Dendritic cell treated with granulocyte-macrophage colony-stimulating factor and Interleukin-4, amounts not matched to agents 40 ng/mL and 50 ng/mL, for 4 days (primary cell): ENCODE results near the gene EPHX1.
"Not testable (repeated sequence)": the region's sequence is repeated elsewhere in the genome, so short reads cannot be mapped to it uniquely, and the experiment has no call there.

ENCODE experiments used
- H3K27ac Mint-ChIP-seq: one replicate; pipeline ENCODE4 v1.8.0; 2022; ENCODE audit warnings: mild to moderate bottlenecking, mixed read lengths
- H3K27me3 Mint-ChIP-seq: one replicate; pipeline ENCODE4 v1.8.0; 2022; ENCODE audit warnings: mild to moderate bottlenecking, mixed read lengths
- H3K36me3 Mint-ChIP-seq: one replicate; pipeline ENCODE4 v1.8.0; 2022; ENCODE audit warnings: low read depth, mixed read lengths
- H3K4me1 Mint-ChIP-seq: one replicate; pipeline ENCODE4 v1.8.0; 2022; ENCODE audit warnings: low read depth, mixed read lengths
- H3K4me3 Mint-ChIP-seq: one replicate; pipeline ENCODE4 v1.8.0; 2022; ENCODE audit warnings: mild to moderate bottlenecking, moderate library complexity, mixed read lengths
- H3K9me3 Mint-ChIP-seq: one replicate; pipeline ENCODE4 v1.8.0; 2022; ENCODE audit warnings: mixed read lengths
- intact Hi-C: fragments of 100-400 bp; cut with micrococcal nuclease; formaldehyde crosslinking; loops from one replicate; pipeline ENCODE4 v1.15.0; 2022

EPHX1 gene

DNA sequence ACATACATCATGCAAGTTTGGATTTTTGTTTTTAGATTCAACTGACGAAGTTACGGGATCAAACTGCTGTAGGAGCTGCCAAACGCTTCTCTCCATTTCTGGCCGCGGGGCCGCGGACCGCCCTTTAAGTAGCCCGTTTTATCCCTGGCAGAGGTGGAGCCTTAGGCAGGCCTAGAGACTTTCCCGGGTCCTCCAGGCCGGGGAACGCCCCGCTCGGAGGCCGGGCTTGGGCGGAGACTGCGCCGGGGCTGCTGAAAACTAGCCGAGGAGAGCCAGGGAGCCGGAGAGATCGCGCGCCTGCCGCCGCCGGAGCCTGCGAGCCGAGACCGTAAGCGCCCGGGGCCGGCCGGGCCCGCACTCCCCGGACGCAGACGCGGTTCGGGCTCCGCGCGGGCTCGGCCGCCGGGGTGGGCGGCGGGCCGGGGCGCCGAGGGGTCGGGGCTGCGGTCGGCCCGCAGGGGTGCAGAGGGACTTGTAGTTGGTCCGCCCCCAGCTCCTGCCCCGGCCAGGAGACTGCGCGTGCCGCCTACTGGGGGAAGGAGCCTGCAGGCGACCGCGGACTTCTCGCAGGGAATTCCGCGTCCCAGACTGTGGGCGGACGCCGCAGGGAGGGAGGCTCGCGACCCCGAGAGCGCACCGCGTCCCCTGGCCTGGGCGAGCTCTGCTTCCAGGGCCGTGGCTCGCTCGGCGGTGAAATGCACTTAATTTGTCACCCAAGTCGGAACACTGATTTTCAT, at the start of gene EPHX1:
EPHX1 (plus strand) TSS at position 283 of the 737 bp plus-strand sequence. CDS start 18,606 bp downstream, outside the sequence.
- H3K27ac Mint-ChIP-seq: peak within 1 kb of the TSS; percentile 82
- intact Hi-C loops: loop anchor here (5.0 kb wide), 1 partner anchor 33 kb away; the partner anchor contains the start of gene SRP9
- peaks cover 60% of the 10 kb centered on the region for H3K4me1 Mint-ChIP-seq
- H3K36me3 Mint-ChIP-seq: peaks cover 10% of the 10 kb centered on the region
- H3K27me3 Mint-ChIP-seq: peaks cover 15% of the 10 kb centered on the region
- H3K4me3 Mint-ChIP-seq: peak within 1 kb of the TSS; percentile 90
- no peaks in the 10 kb centered on the region for H3K9me3 Mint-ChIP-seq

DNA sequence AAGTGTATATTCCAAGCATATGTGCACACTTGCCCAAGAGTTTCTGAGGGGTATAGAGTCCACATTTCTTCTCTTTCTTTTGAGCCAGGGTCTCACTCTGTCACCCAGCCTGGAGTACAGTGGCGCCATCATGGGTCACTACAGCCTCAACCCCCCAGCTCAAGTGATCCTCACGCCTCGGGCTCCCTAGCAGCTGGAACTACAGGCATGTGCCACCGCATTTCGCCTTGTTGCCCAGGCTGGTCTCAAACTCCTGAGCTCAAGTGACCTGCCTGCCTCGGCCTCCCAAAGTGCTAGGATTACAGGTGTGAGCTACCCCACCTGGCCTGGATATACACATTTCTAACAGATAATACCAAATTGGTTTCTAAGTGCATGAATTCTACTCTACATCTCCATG, 49.4 kb upstream of the EPHX1 start:
- intact Hi-C loops: no loop called here
- Mint-ChIP-seq H3K36me3 (no peaks in the 10 kb centered on the region), H3K27me3 (no peaks in the 10 kb centered on the region), H3K4me1 (peaks cover 31% of the 10 kb centered on the region), H3K9me3 (no peaks in the 10 kb centered on the region), H3K4me3 (no peak overlapping the region), H3K27ac (no peak overlapping the region)

GRCh38 chr1:225761395-225761794, 48.5 kb upstream of the EPHX1 start:
- peaks cover 23% of the 10 kb centered on the region for H3K4me1 Mint-ChIP-seq
- intact Hi-C loops, H3K4me3 Mint-ChIP-seq, H3K27me3 Mint-ChIP-seq, H3K27ac Mint-ChIP-seq, H3K9me3 Mint-ChIP-seq, H3K36me3 Mint-ChIP-seq: not testable (repeated sequence)

DNA sequence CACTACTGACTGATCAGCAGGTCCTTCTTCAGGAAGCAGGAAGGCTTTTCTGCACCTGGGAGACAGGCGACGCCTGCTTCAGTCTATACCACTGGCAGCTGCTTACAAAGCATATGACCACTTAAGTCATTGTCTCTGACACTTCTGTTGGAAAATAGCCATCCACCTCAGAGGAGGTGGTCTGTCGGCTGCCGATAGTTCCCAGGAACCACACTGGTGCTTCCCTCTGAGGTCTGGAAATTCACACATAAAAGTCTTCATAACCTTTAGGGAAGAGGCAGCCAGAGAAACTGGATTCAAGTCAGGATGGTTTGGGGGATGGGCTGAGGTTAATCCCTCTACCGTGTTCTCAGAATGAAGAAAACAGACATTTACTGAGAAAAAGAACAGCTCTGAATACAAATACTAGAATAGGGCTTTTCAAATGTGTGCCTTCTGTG, 47.9 kb upstream of the EPHX1 start:
- H3K27ac Mint-ChIP-seq: peak overlapping the region; percentile 64

DNA sequence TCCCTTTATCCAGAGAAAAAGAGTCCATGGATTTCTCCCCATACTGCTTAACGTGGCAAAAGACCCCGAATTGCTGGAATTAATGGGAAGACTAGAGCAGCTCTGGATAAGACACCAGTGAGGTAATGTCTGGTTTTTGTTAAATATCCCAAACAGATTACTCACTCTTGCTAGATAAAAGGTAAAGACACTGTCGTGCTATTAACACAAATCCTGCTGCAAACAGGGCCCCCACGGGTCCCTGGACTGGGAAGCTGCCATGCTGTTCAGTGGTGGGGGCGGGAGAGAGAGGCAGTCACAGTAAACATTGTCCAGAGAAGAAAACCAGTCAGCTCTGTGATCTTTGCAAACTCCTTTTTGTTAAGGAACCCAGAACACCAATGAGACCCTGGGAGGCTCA, 47.5 kb upstream of the EPHX1 start:
- H3K4me1 Mint-ChIP-seq: peaks cover 18% of the 10 kb centered on the region
- peak overlapping the region; percentile 64 for H3K27ac Mint-ChIP-seq
- H3K4me3 Mint-ChIP-seq: no peak overlapping the region
- no peaks in the 10 kb centered on the region for H3K36me3 Mint-ChIP-seq
- no peaks in the 10 kb centered on the region for H3K9me3 Mint-ChIP-seq
- intact Hi-C loops: no loop called here
- H3K27me3 Mint-ChIP-seq: no peaks in the 10 kb centered on the region

More for the DNA sequence above, 47.9 kb upstream of the EPHX1 start:
- Mint-ChIP-seq H3K27me3 (no peaks in the 10 kb centered on the region), H3K9me3 (no peaks in the 10 kb centered on the region), H3K4me1 (peaks cover 18% of the 10 kb centered on the region), H3K36me3 (no peaks in the 10 kb centered on the region), H3K4me3 (no peak overlapping the region)
- intact Hi-C loops: no loop called here

- no peak overlapping the region for H3K4me3 Mint-ChIP-seq
- intact Hi-C loops: no loop called here
- peaks cover 18% of the 10 kb centered on the region for H3K4me1 Mint-ChIP-seq
- H3K36me3 Mint-ChIP-seq: no peaks in the 10 kb centered on the region
- peak overlapping the region; percentile 80 for H3K27ac Mint-ChIP-seq
- H3K27me3 Mint-ChIP-seq: no peaks in the 10 kb centered on the region
- H3K9me3 Mint-ChIP-seq: no peaks in the 10 kb centered on the region
These were observed 46.0 kb upstream of the EPHX1 start for GRCh38 chr1:225763716-225764548.

- Mint-ChIP-seq H3K4me3 (no peak overlapping the region), H3K9me3 (no peaks in the 10 kb centered on the region), H3K4me1 (peaks cover 25% of the 10 kb centered on the region), H3K27ac (peak overlapping the region; percentile 41), H3K27me3 (no peaks in the 10 kb centered on the region), H3K36me3 (no peaks in the 10 kb centered on the region)
- intact Hi-C loops: no loop called here
These were observed 43.8 kb upstream of the EPHX1 start for GRCh38 chr1:225765982-225766674.

GRCh38 chr1:225766967-225767633, 42.8 kb upstream of the EPHX1 start:
- H3K36me3 Mint-ChIP-seq: no peaks in the 10 kb centered on the region
- H3K9me3 Mint-ChIP-seq: no peaks in the 10 kb centered on the region
- H3K4me1 Mint-ChIP-seq: peaks cover 25% of the 10 kb centered on the region
- H3K4me3 Mint-ChIP-seq: no peak overlapping the region
- H3K27me3 Mint-ChIP-seq: no peaks in the 10 kb centered on the region
- intact Hi-C loops: no loop called here
- peak overlapping the region; percentile 41 for H3K27ac Mint-ChIP-seq

GRCh38 chr1:225767634-225768540, 42.0 kb upstream of the EPHX1 start:
- H3K4me3 Mint-ChIP-seq: no peak overlapping the region
- no peaks in the 10 kb centered on the region for H3K9me3 Mint-ChIP-seq
- peak overlapping the region; percentile 41 for H3K27ac Mint-ChIP-seq
- H3K36me3 Mint-ChIP-seq: no peaks in the 10 kb centered on the region
- peaks cover 25% of the 10 kb centered on the region for H3K4me1 Mint-ChIP-seq
- intact Hi-C loops: no loop called here
- no peaks in the 10 kb centered on the region for H3K27me3 Mint-ChIP-seq

GRCh38 chr1:225768662-225769426, 41.1 kb upstream of the EPHX1 start:
- H3K27me3 Mint-ChIP-seq: peaks cover 3% of the 10 kb centered on the region
- intact Hi-C loops: no loop called here
- peaks cover 20% of the 10 kb centered on the region for H3K4me1 Mint-ChIP-seq
- no peak overlapping the region for H3K27ac Mint-ChIP-seq
- no peaks in the 10 kb centered on the region for H3K36me3 Mint-ChIP-seq
- H3K9me3 Mint-ChIP-seq: no peaks in the 10 kb centered on the region
- H3K4me3 Mint-ChIP-seq: no peak overlapping the region

DNA sequence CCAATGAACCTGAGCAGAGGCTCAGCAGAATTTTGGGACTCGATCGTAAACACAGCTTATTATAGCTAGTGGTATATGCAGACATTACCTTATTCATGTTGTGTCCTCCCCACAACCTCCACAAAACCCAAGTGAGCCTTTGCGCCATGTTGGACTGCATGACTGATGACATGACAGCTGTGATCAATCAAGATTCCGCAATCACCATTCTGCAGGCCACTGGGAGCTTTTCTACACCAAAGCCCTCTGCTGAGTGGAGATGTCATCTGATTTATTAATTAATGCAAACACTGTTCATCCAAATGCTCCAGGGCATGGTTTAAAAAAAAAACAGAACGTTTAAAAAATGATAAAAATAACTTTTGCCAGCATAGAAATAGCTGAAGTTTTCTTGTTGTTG, 40.2 kb upstream of the EPHX1 start:
- H3K27ac Mint-ChIP-seq: no peak overlapping the region
- intact Hi-C loops: loop anchor here (5.0 to 10.0 kb wide), 4 partner anchors 115 to 635 kb away; partner anchors contain the start of genes LEFTY1, PARP1 and TMEM63A
- H3K9me3 Mint-ChIP-seq: no peaks in the 10 kb centered on the region
- H3K36me3 Mint-ChIP-seq: no peaks in the 10 kb centered on the region
- no peak overlapping the region for H3K4me3 Mint-ChIP-seq
- H3K27me3 Mint-ChIP-seq: peaks cover 3% of the 10 kb centered on the region
- H3K4me1 Mint-ChIP-seq: peaks cover 15% of the 10 kb centered on the region

DNA sequence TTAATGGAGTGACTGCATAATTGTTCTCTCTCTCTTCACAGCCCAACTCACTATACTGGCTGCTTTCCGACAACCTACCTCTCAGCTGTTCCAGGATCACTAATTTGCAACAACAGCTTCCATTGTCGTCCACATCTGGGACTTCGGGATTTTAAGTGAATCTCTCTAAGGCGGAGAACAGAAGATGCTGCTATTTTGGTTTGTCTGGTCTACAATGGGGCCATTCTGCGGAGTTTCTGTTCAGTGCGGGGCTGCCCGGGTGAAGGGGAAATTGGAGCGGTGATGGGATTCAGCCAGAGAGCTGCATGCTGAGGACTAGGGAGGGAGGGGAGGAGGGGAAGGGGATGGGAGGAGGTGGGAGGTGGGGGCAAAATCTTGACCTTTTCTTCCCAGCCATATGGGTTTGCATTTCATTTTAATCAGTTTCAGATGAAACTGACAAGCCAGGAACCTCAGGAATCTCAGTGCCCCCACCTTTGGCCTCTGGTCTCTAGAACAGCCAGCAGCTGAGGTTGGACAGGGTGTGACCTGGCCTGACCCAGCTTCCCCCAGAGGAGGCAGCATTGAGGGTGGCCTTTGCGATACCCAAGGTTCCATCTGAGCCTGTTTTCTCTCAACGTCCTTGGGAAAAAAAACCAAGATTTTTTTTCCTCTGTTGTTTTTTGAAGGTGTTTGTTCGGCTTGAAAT, 39.2 kb upstream of the EPHX1 start:
- Mint-ChIP-seq H3K36me3 (no peaks in the 10 kb centered on the region), H3K27me3 (peaks cover 3% of the 10 kb centered on the region), H3K9me3 (no peaks in the 10 kb centered on the region), H3K4me3 (no peak overlapping the region), H3K4me1 (peaks cover 14% of the 10 kb centered on the region), H3K27ac (no peak overlapping the region)
- intact Hi-C loops: loop anchor here (5.0 to 10.0 kb wide), 4 partner anchors 114 to 634 kb away; partner anchors contain the start of genes LEFTY1, PARP1 and TMEM63A
